ENCODE results near the gene PPIL4. TPM values are rescaled to one million over a fixed set of nuclear protein-coding genes. Genes with fewer than 3 reads are reported as not detected.

The PPIL4 gene
- total and polyA plus RNA-seq, 2 donors from 2014 or later = 18.0 to 30.1 TPM

- FAIRE-seq (no peak), DNase-seq (no peak)
- peaks cover 0 to 3% (median 1%) of the 10 kb centered on the region in 3 donors for H3K4me1 ChIP-seq (ENCODE audit: control insufficient read depth in 2 of 3, insufficient read depth in 2 of 3, low read depth in 1 of 3, low read length in 3 of 3)
- no peaks in the 10 kb centered on the region for H3K27me3 ChIP-seq (ENCODE audit: control insufficient read depth, insufficient read depth, low read length)
- H3K27ac ChIP-seq (ENCODE audit: low read depth in 2 of 2, low read length in 2 of 2) = no peak overlapping the region
- no peak overlapping the region for H3K9ac ChIP-seq (ENCODE audit: low read length in 3 of 3)
- no peak overlapping the region for H3K4me3 ChIP-seq (ENCODE audit: low read length in 3 of 3)
- intact Hi-C loops (cut with DNase I) = no loop called here
- no peak for TF ChIP-seq CTCF (IDR thresholded peaks at IDR 0.05; ENCODE audit: borderline replicate concordance, extremely low read depth, insufficient read depth)
- H3K9me3 ChIP-seq (ENCODE audit: control insufficient read depth in 2 of 3, insufficient read depth in 1 of 3, low read length in 3 of 3) = no peaks in the 10 kb centered on the region
- no peaks in the 10 kb centered on the region for H3K36me3 ChIP-seq (ENCODE audit: control insufficient read depth in 2 of 3, insufficient read depth in 3 of 3, low read length in 3 of 3)
Observed at GRCh38 chr6:149472241-149472640, 73.6 kb downstream of the PPIL4 start.

GRCh38 chr6:149471801-149472200, 74.0 kb downstream of the PPIL4 start:
- intact Hi-C loops (cut with DNase I) = no loop called here
- TF ChIP-seq CTCF (IDR thresholded peaks at IDR 0.05; ENCODE audit: borderline replicate concordance, extremely low read depth, insufficient read depth) = no peak
- Histone ChIP-seq H3K27me3 (ENCODE audit: control insufficient read depth, insufficient read depth, low read length) (no peaks in the 10 kb centered on the region), H3K36me3 (ENCODE audit: control insufficient read depth in 2 of 3, insufficient read depth in 3 of 3, low read length in 3 of 3) (no peaks in the 10 kb centered on the region), H3K9ac (ENCODE audit: low read length in 3 of 3) (no peak overlapping the region), H3K4me1 (ENCODE audit: control insufficient read depth in 2 of 3, insufficient read depth in 2 of 3, low read depth in 1 of 3, low read length in 3 of 3) (peaks cover 0 to 8% (median 3%) of the 10 kb centered on the region in 3 donors), H3K4me3 (ENCODE audit: low read length in 3 of 3) (no peak overlapping the region), H3K9me3 (ENCODE audit: control insufficient read depth in 2 of 3, insufficient read depth in 1 of 3, low read length in 3 of 3) (no peaks in the 10 kb centered on the region), H3K27ac (ENCODE audit: low read depth in 2 of 2, low read length in 2 of 2) (no peak overlapping the region)
- no peak for FAIRE-seq
- DNase-seq = no peak

- Histone ChIP-seq H3K9ac (ENCODE audit: low read length in 3 of 3) (no peak overlapping the region), H3K9me3 (ENCODE audit: control insufficient read depth in 2 of 3, insufficient read depth in 1 of 3, low read length in 3 of 3) (no peaks in the 10 kb centered on the region), H3K4me1 (ENCODE audit: control insufficient read depth in 2 of 3, insufficient read depth in 2 of 3, low read depth in 1 of 3, low read length in 3 of 3) (peaks cover 0 to 8% (median 3%) of the 10 kb centered on the region in 3 donors), H3K27me3 (ENCODE audit: control insufficient read depth, insufficient read depth, low read length) (no peaks in the 10 kb centered on the region), H3K27ac (ENCODE audit: low read depth in 2 of 2, low read length in 2 of 2) (no peak overlapping the region), H3K36me3 (ENCODE audit: control insufficient read depth in 2 of 3, insufficient read depth in 3 of 3, low read length in 3 of 3) (no peaks in the 10 kb centered on the region), H3K4me3 (ENCODE audit: low read length in 3 of 3) (no peak overlapping the region)
- no peak for FAIRE-seq
- no peak for DNase-seq
- TF ChIP-seq CTCF (IDR thresholded peaks at IDR 0.05; ENCODE audit: borderline replicate concordance, extremely low read depth, insufficient read depth) = no peak
- intact Hi-C loops (cut with DNase I) = no loop called here
Observed at GRCh38 chr6:149470948-149471347, 74.9 kb downstream of the PPIL4 start.

GRCh38 chr6:149468179-149468578, 77.7 kb downstream of the PPIL4 start:
- DNase-seq (no peak), FAIRE-seq (no peak)
- Histone ChIP-seq H3K27ac (ENCODE audit: low read depth in 2 of 2, low read length in 2 of 2) (no peak overlapping the region), H3K27me3 (ENCODE audit: control insufficient read depth, insufficient read depth, low read length) (no peaks in the 10 kb centered on the region), H3K9ac (ENCODE audit: low read length in 3 of 3) (no peak overlapping the region), H3K36me3 (ENCODE audit: control insufficient read depth in 2 of 3, insufficient read depth in 3 of 3, low read length in 3 of 3) (no peaks in the 10 kb centered on the region), H3K9me3 (ENCODE audit: control insufficient read depth in 2 of 3, insufficient read depth in 1 of 3, low read length in 3 of 3) (no peaks in the 10 kb centered on the region), H3K4me3 (ENCODE audit: low read length in 3 of 3) (no peak overlapping the region), H3K4me1 (ENCODE audit: control insufficient read depth in 2 of 3, insufficient read depth in 2 of 3, low read depth in 1 of 3, low read length in 3 of 3) (peaks cover 0 to 8% (median 3%) of the 10 kb centered on the region in 3 donors)
- intact Hi-C loops (cut with DNase I) = no loop called here
- TF ChIP-seq CTCF (IDR thresholded peaks at IDR 0.05; ENCODE audit: borderline replicate concordance, extremely low read depth, insufficient read depth) = no peak
